Spleen (tissue), 11 donors: ENCODE data around the gene INHA. TPM values are rescaled to one million over a fixed set of nuclear protein-coding genes. Genes with fewer than 3 reads are reported as not detected.

Experiments used
- DNase-seq: peaks from one replicate; pipeline ENCODE4 v3.0.0-alpha.2; 2020
- H3K27ac ChIP-seq, 8 donors: fragments of 200-600 bp; sonication (generic) in 7 of 8; 1 replicate in 4 of 8; 2 replicates in 4 of 8; pipeline versions ENCODE4 v1.5.0 to v1.8.0; 2016 to 2021; ENCODE audit warnings: inconsistent platforms in 4 of 8, mild to moderate bottlenecking in 4 of 8, moderate library complexity in 1 of 8
- H3K27me3 ChIP-seq, 7 donors: fragments of 200-600 bp; sonication (generic) in 6 of 7; replicated peaks in 1 of 7; 1 replicate in 4 of 7; 2 replicates in 3 of 7; pipeline versions ENCODE4 v1.5.0 to v1.8.0; 2016 to 2021; ENCODE audit warnings: inconsistent platforms in 3 of 7, mild to moderate bottlenecking in 1 of 7
- H3K36me3 ChIP-seq, 6 donors: fragments of 200-600 bp; sonication (generic) in 5 of 6; 1 replicate in 4 of 6; 2 replicates in 2 of 6; pipeline versions ENCODE4 v1.5.0 to v1.8.0; 2016 to 2021; ENCODE audit warnings: inconsistent platforms in 2 of 6
- H3K4me1 ChIP-seq, 6 donors: fragments of 200-600 bp; sonication (generic) in 5 of 6; 1 replicate in 3 of 6; 2 replicates in 3 of 6; pipeline versions ENCODE4 v1.5.0 to v1.8.0; 2016 to 2021; ENCODE audit warnings: inconsistent platforms in 3 of 6
- H3K4me3 ChIP-seq, 8 donors: fragments of 200-600 bp; sonication (generic) in 7 of 8; 1 replicate in 4 of 8; 2 replicates in 4 of 8; pipeline versions ENCODE4 v1.5.0 to v1.8.0; 2016 to 2021; ENCODE audit warnings: inconsistent platforms in 4 of 8, mild to moderate bottlenecking in 4 of 8, moderate library complexity in 2 of 8
- H3K9me3 ChIP-seq, 8 donors: fragments of 200-600 bp; sonication (generic) in 7 of 8; 1 replicate in 4 of 8; 2 replicates in 4 of 8; pipeline versions ENCODE4 v1.5.0 to v1.8.0; 2016 to 2021; ENCODE audit warnings: inconsistent platforms in 4 of 8
- CTCF ChIP-seq, 11 experiments: fragments of 200-600 bp in 7 of 11; fragments of 450-650 bp in 4 of 11; sonication (generic) in 4 of 11; IDR thresholded peaks in 8 of 11; conservative IDR thresholded peaks in 3 of 11; 1 replicate in 7 of 11; 2 replicates in 4 of 11; pipeline versions ENCODE4 v1.4.0 to v1.8.0; 2016 to 2021; ENCODE audit warnings: antibody characterized with exemption in 11 of 11, inconsistent platforms in 4 of 11, mild to moderate bottlenecking in 1 of 11
- POLR2A ChIP-seq, 3 donors: fragments of 450-650 bp; IDR thresholded peaks; one replicate each; pipeline ENCODE4 v1.5.1; 2017; ENCODE audit warnings: antibody characterized with exemption in 3 of 3, mild to moderate bottlenecking in 1 of 3
- POLR2AphosphoS5 ChIP-seq, 3 donors: sonication (generic); formaldehyde crosslinking; IDR thresholded peaks; one replicate each; pipeline ENCODE4 v1.5.1; 2017; ENCODE audit warnings: antibody characterized with exemption in 3 of 3
- WGBS, 5 donors: extraction: QIAGEN DNeasy Blood & Tissue Kit in 3 of 5; methylation state at CpG; one replicate each; pipeline versions ENCODE4 v1.1.5 to v1.1.7; 2013 to 2018; 5-methylcytosine and 5-hydroxymethylcytosine counted together
- intact Hi-C: fragments of 100-400 bp; cut with DNase I; formaldehyde crosslinking; loops from one replicate; pipeline ENCODE4 v1.15.0; 2023; ENCODE audit warnings: low total_unique reads
- polyA plus RNA-seq, 3 donors: library from polyadenylated mRNA; stranded (reverse); fragments of 200-250 nt; gene quantifications; one replicate each; pipeline ENCODE4 v1.2.1, GENCODE V29; 2013
- total RNA-seq, 7 donors: library from RNA; depleted of rRNA in 3 of 7; stranded (reverse); fragments of >200 nt in 3 of 7; fragmentation: NEBNext Ultra II Directional in 4 of 7; extraction: Animal tissue kit (Norgen Biotek cat#: 25700) in 4 of 7; gene quantifications; one replicate each; pipeline versions ENCODE4 v1.1.0 to v1.2.1, GENCODE V29; 2016 to 2021
- donor health status: healthy with polysubstance abuse.
- donor health status: DM: no; HTN: no; CAD: no; lungs with moderate emphysema.
- donor health status: DM: no; HTN: no; CAD: no.
- donor health status: Bipolar disorder and iron deficiency.
- donor health status: healthy.
- donor health status: DM: no; HTN: no; CAD: no.
- donor health status: DM: yes; HTN: yes; CAD: no.

The INHA gene
- total and polyA plus RNA-seq, 10 donors, result 0.08 to 0.46 (median 0.31) TPM; not detected in 6

GRCh38 chr2:219612577-219613286, 40.6 kb downstream of the INHA start:
- Histone ChIP-seq H3K4me3 (peak overlapping the region in 1 of 8 donors; percentile 1), H3K36me3 (peaks cover 0 to 88% (median 67%) of the 10 kb centered on the region in 6 donors), H3K27ac (no peak overlapping the region), H3K9me3 (no peaks in the 10 kb centered on the region), H3K27me3 (no peaks in the 10 kb centered on the region), H3K4me1 (peaks cover 0 to 13% (median 6%) of the 10 kb centered on the region in 6 donors)
- intact Hi-C loops, result no loop called here
- peak; percentile 16 to 50 (median 19) for TF ChIP-seq POLR2AphosphoS5 (IDR thresholded peaks at IDR 0.05)
- TF ChIP-seq CTCF (IDR thresholded peaks at IDR 0.05 in 8 of 11, conservative IDR thresholded peaks at IDR 0.05 in 3 of 11), result no peak
- DNase-seq, result peak; percentile 86
- 59 to 73% (median 71%) methylated on average over 13 to 15 of the region's 15 CpGs for WGBS, 5 donors

- Histone ChIP-seq H3K9me3 (no peaks in the 10 kb centered on the region), H3K27ac (no peak overlapping the region), H3K4me3 (no peak overlapping the region), H3K36me3 (peaks cover 0 to 79% (median 60%) of the 10 kb centered on the region in 6 donors), H3K4me1 (peaks cover 0 to 13% (median 6%) of the 10 kb centered on the region in 6 donors), H3K27me3 (no peaks in the 10 kb centered on the region)
- DNase-seq, result peak; percentile 66
- WGBS, 5 donors, result 92 to 97% (median 95%) methylated on average over 8 to 10 of the region's 11 CpGs
- intact Hi-C loops, result no loop called here
- TF ChIP-seq POLR2A (IDR thresholded peaks at IDR 0.05) (no peak), POLR2AphosphoS5 (IDR thresholded peaks at IDR 0.05) (no peak), CTCF (IDR thresholded peaks at IDR 0.05 in 8 of 11, conservative IDR thresholded peaks at IDR 0.05 in 3 of 11) (no peak)
These were observed 41.5 kb downstream of the INHA start for GRCh38 chr2:219613461-219614070.

- H3K27me3 ChIP-seq, result no peaks in the 10 kb centered on the region
These were observed 42.2 kb downstream of the INHA start for GRCh38 chr2:219614076-219614860.

More at GRCh38 chr2:219614076-219614860, 42.2 kb downstream of the INHA start:
- DNase-seq, result peak; percentile 65
- WGBS, 5 donors, result 94 to 97% (median 95%) methylated on average over 11 of the region's 11 CpGs
- no peak overlapping the region for H3K27ac ChIP-seq
- H3K4me3 ChIP-seq, result no peak overlapping the region
- TF ChIP-seq POLR2A (IDR thresholded peaks at IDR 0.05) (no peak), POLR2AphosphoS5 (IDR thresholded peaks at IDR 0.05) (no peak), CTCF (IDR thresholded peaks at IDR 0.05 in 8 of 11, conservative IDR thresholded peaks at IDR 0.05 in 3 of 11) (no peak)
- peaks cover 0 to 13% (median 6%) of the 10 kb centered on the region in 6 donors for H3K4me1 ChIP-seq
- H3K9me3 ChIP-seq, result no peaks in the 10 kb centered on the region
- H3K36me3 ChIP-seq, result peaks cover 0 to 72% (median 53%) of the 10 kb centered on the region in 6 donors
- intact Hi-C loops, result no loop called here
